Activated CD8-positive, alpha-beta T cell treated with anti-CD3 and anti-CD28 coated beads for 36 hours (primary cell): ENCODE data around the gene PRR15L. TPM values are rescaled to one million over a fixed set of nuclear protein-coding genes. Genes with fewer than 3 reads are reported as not detected.
"Not testable (repeated sequence)": the region's sequence is repeated elsewhere in the genome, so short reads cannot be mapped to it uniquely, and the experiment has no call there.

Experiments used
- ATAC-seq: fragments of 200-7000 bp; cut with Tn5 transposase; one replicate; pipeline ENCODE4 v1.10.0; 2021; ENCODE audit warnings: mild to moderate bottlenecking, moderate library complexity
- CTCF ChIA-PET: fragments of 350-600 bp; sonication (Branson Sonifier 250); formaldehyde crosslinking; loops from one replicate; lab custom pipeline; 2021; ENCODE audit warnings: antibody characterized with exemption; lab: Charles Lee
- POLR2A ChIA-PET: fragments of 350-600 bp; sonication (Branson Sonifier 250); formaldehyde crosslinking; loops from one replicate; lab custom pipeline; 2021; ENCODE audit warnings: antibody characterized with exemption; lab: Charles Lee
- DNase-seq: peaks from one replicate; pipeline ENCODE4 v3.0.0-alpha.2; 2020
- H3K27ac Mint-ChIP-seq: one replicate; pipeline ENCODE4 v1.8.0; 2021; ENCODE audit warnings: mild to moderate bottlenecking, mixed read lengths
- H3K27me3 Mint-ChIP-seq: one replicate; pipeline ENCODE4 v1.8.0; 2021; ENCODE audit warnings: mixed read lengths
- H3K36me3 Mint-ChIP-seq: one replicate; pipeline ENCODE4 v1.8.0; 2021; ENCODE audit warnings: low read depth, mixed read lengths
- H3K4me1 Mint-ChIP-seq: one replicate; pipeline ENCODE4 v1.8.0; 2021; ENCODE audit warnings: low read depth, mixed read lengths
- H3K4me3 Mint-ChIP-seq: one replicate; pipeline ENCODE4 v1.8.0; 2021; ENCODE audit warnings: mild to moderate bottlenecking, moderate library complexity, mixed read lengths
- H3K9me3 Mint-ChIP-seq: one replicate; pipeline ENCODE4 v1.8.0; 2021; ENCODE audit warnings: mixed read lengths
- intact Hi-C: fragments of 100-400 bp; cut with micrococcal nuclease; formaldehyde crosslinking; loops from one replicate; pipeline ENCODE4 v1.10.0; 2022
- total RNA-seq, 2 experiments: library from RNA; stranded (reverse); gene quantifications; one replicate each; pipeline ENCODE4 v1.2.3, GENCODE V29; 2021
- TF ChIP-seq, protein P1 (sequence below): fragments of 200-600 bp; IDR thresholded peaks from one replicate; pipeline ENCODE4 v1.8.0; 2022; ENCODE audit warnings: antibody characterized with exemption, mild to moderate bottlenecking

Gene PRR15L
- total RNA-seq, 2 experiments from 2014 or later = not detected

DNA sequence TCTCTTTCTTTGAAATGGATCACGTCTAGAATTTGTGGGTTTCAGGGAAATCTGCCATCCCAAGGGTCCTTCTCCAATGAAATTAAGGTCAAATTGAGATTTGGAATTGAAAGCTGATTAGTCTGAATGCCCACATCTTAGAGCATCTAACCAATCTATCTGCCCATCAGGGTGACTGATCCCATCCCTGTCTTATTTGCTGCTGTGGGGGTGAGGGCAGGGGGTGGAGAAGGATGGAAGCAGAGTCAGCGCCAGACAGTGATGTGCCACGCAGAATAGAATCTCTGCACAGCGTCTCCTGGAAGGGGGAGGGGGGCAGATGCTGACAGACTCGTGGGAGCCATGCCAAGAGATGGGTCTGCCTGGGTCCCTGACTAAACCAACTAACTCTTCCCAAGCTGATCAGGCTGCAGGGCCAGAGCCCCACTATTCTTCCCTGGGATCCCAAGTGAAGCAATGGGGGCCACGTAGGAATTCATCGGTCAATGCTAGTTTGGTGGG is 45.3 kb upstream of the PRR15L start:
- Mint-ChIP-seq H3K27me3 (peaks cover 12% of the 10 kb centered on the region), H3K9me3 (no peaks in the 10 kb centered on the region), H3K4me1 (peaks cover 2% of the 10 kb centered on the region), H3K36me3 (no peaks in the 10 kb centered on the region), H3K4me3 (no peak overlapping the region), H3K27ac (no peak overlapping the region)
- no peak for DNase-seq
- ATAC-seq = no peak
- intact Hi-C loops = no loop called here
- TF ChIP-seq, protein P1, sequence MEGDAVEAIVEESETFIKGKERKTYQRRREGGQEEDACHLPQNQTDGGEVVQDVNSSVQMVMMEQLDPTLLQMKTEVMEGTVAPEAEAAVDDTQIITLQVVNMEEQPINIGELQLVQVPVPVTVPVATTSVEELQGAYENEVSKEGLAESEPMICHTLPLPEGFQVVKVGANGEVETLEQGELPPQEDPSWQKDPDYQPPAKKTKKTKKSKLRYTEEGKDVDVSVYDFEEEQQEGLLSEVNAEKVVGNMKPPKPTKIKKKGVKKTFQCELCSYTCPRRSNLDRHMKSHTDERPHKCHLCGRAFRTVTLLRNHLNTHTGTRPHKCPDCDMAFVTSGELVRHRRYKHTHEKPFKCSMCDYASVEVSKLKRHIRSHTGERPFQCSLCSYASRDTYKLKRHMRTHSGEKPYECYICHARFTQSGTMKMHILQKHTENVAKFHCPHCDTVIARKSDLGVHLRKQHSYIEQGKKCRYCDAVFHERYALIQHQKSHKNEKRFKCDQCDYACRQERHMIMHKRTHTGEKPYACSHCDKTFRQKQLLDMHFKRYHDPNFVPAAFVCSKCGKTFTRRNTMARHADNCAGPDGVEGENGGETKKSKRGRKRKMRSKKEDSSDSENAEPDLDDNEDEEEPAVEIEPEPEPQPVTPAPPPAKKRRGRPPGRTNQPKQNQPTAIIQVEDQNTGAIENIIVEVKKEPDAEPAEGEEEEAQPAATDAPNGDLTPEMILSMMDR = no peak
- ChIA-PET POLR2A (interaction anchor here (1.0 kb wide), 1 partner anchor 32 kb away, joined by 4 read pairs; the partner anchor contains the start of gene CDK5RAP3), CTCF (no interaction called here)

DNA sequence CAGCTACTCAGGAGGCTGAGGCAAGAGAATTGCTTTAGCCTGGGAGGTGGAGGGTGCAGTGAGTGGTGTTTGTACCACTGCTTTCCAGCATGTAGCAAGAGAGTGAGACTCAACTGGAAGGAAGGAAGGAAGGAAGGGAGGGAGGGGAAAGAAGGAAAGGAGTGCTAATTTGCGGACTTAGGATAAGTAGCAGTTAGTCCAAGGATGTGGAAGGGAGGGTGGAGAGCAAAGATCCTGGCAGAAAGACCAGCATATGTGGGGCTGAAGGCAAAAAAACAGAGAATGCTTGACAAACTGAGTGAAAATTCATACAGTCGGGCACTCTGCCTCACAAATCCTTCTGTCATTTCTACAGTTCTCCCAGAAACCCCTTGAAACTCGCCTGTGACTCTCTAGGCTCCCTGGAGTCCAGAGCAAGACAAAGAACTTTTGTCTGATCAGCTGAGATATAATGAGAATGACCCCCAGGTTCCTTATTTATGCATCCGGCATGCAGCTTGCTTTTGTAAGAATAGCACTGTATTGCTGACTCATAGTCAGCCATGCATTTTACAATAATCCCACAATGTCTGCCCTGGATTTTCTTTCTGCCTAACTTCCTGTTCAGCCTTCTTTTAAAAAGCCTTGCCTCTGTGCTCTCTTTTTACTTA is 44.7 kb upstream of the PRR15L start:
- Mint-ChIP-seq H3K27ac (no peak overlapping the region), H3K4me3 (no peak overlapping the region), H3K27me3 (peaks cover 12% of the 10 kb centered on the region), H3K4me1 (peaks cover 2% of the 10 kb centered on the region), H3K9me3 (no peaks in the 10 kb centered on the region), H3K36me3 (no peaks in the 10 kb centered on the region)
- intact Hi-C loops = no loop called here
- ChIA-PET CTCF (no interaction called here), POLR2A (interaction anchor here (1.0 kb wide), 1 partner anchor 31 kb away, joined by 4 read pairs; the partner anchor contains the start of gene CDK5RAP3)
- ATAC-seq (no peak), DNase-seq (no peak)
- TF ChIP-seq, protein P1 = no peak

DNA sequence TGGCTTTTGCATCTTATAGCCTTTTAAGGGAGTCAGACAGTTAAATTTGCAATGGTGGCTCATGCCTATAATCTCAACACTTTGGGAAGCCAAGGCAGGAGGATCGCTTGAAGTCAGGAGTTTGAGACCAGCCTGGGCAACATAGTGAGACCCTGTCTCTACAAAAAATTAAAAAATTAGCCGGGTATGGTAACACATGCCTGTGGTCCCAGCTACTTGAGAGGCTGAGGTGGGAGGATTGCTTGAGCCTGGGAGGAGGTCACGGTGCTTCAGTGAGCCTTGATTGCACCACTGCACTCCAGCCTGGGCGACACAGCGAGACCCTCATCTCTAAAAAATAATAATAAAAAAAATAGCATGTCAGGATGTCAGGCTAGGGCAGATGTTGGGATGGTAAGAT is 44.0 kb upstream of the PRR15L start:
- H3K36me3 Mint-ChIP-seq, intact Hi-C loops, ATAC-seq, H3K9me3 Mint-ChIP-seq, H3K27me3 Mint-ChIP-seq, H3K4me1 Mint-ChIP-seq, DNase-seq, H3K4me3 Mint-ChIP-seq, POLR2A ChIA-PET, H3K27ac Mint-ChIP-seq: not testable (repeated sequence)
- CTCF ChIA-PET = interaction anchor here (3.2 kb wide), 1 partner anchor 23 kb away, joined by 16 read pairs; no protein-coding TSS in a partner anchor

DNA sequence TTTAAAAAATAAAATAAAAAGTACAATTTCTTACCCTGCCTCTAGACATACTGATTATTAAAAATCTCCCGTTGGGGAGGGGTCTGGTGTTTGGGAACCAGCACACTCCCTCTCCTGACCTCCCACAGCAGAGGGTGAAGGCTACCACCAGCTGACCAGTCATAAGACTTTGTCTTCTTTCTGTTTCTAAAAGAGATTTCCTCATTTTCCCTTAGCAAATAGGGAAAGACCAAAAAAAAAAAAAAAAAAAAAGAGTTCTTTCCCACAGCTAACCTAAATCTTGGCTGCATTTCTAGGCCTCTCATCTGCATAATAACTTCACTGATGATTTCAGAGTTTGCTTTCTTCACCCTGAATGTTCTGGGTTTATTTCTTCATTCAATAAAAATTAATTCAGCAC is 43.5 kb upstream of the PRR15L start:
- no peak for DNase-seq
- TF ChIP-seq, protein P1 = no peak
- H3K27ac Mint-ChIP-seq = no peak overlapping the region
- intact Hi-C loops = no loop called here
- no peaks in the 10 kb centered on the region for H3K9me3 Mint-ChIP-seq
- no peak overlapping the region for H3K4me3 Mint-ChIP-seq
- ATAC-seq = no peak
- H3K4me1 Mint-ChIP-seq = peaks cover 2% of the 10 kb centered on the region
- POLR2A ChIA-PET = no interaction called here
- H3K27me3 Mint-ChIP-seq = peaks cover 9% of the 10 kb centered on the region
- CTCF ChIA-PET = interaction anchor here (1.0 to 3.2 kb wide), 4 partner anchors 10 to 30 kb away, joined by 3 to 16 read pairs (median 8); no protein-coding TSS in a partner anchor
- no peaks in the 10 kb centered on the region for H3K36me3 Mint-ChIP-seq

DNA sequence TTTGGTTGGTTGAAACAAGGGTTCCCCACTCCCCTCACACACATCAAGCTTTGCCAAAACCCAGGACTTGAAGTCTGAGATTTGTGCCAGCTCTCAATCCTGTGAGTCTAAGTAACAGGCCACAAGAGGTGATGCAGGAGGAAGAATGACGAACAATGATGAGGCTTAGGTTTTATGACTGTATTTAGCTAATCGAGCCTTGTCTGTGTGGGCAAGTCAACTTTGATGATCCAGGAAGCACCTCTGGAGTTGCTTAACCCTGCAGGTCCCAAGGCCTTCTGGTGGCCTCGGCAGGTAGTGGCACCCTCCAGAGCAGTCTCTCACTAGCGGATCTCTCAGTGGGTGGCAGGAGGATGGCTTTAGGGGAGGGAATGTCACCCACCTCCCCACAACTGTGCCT is 41.9 kb upstream of the PRR15L start:
- TF ChIP-seq, protein P1 = no peak
- Mint-ChIP-seq H3K4me3 (no peak overlapping the region), H3K36me3 (no peaks in the 10 kb centered on the region), H3K27me3 (peaks cover 8% of the 10 kb centered on the region), H3K9me3 (no peaks in the 10 kb centered on the region), H3K27ac (no peak overlapping the region), H3K4me1 (peaks cover 2% of the 10 kb centered on the region)
- peak; percentile 26 for DNase-seq
- POLR2A ChIA-PET = interaction anchor here (1.2 kb wide), 1 partner anchor 35 kb away, joined by 4 read pairs; no protein-coding TSS in a partner anchor
- intact Hi-C loops = no loop called here
- CTCF ChIA-PET = interaction anchor here (1.0 to 3.2 kb wide), 6 partner anchors 11 to 1033 kb away, joined by 3 to 17 read pairs (median 10); partner anchors contain the start of gene CDK5RAP3
- ATAC-seq = peak; percentile 80
